HEK293 (cell line): ENCODE data around the gene FBXO28.

Experiments used
- CTCF ChIP-seq: fragments of 450-650 bp; formaldehyde crosslinking; IDR thresholded peaks from 2 replicates; pipeline ENCODE4 v1.5.1; 2016; ENCODE audit warnings: missing biosample characterization, missing genetic modification characterization
- REST ChIP-seq: fragments of 450-650 bp; formaldehyde crosslinking; IDR thresholded peaks from 2 replicates; pipeline ENCODE4 v1.5.1; 2016; ENCODE audit warnings: missing biosample characterization, missing genetic modification characterization
- YY1 ChIP-seq: fragments of 450-650 bp; formaldehyde crosslinking; IDR thresholded peaks from 2 replicates; pipeline ENCODE4 v1.5.1; 2018; ENCODE audit warnings: missing biosample characterization, missing genetic modification characterization
- ZNF121 ChIP-seq: fragments of 450-650 bp; formaldehyde crosslinking; IDR thresholded peaks from 2 replicates; pipeline ENCODE4 v1.5.1; 2016; ENCODE audit warnings: missing biosample characterization, missing genetic modification characterization
- ZNF140 ChIP-seq: fragments of 450-650 bp; formaldehyde crosslinking; IDR thresholded peaks from 2 replicates; pipeline ENCODE4 v1.5.1; 2016; ENCODE audit warnings: missing biosample characterization, missing genetic modification characterization
- ZNF24 ChIP-seq: fragments of 450-650 bp; formaldehyde crosslinking; IDR thresholded peaks from 2 replicates; pipeline ENCODE4 v1.5.1; 2016; ENCODE audit warnings: missing biosample characterization, missing genetic modification characterization
- ZNF302 ChIP-seq: fragments of 450-650 bp; formaldehyde crosslinking; IDR thresholded peaks from 2 replicates; pipeline ENCODE4 v1.5.1; 2016; ENCODE audit warnings: missing biosample characterization, missing genetic modification characterization, low read depth
- ZNF366 ChIP-seq: fragments of 450-650 bp; formaldehyde crosslinking; conservative IDR thresholded peaks from 2 replicates; pipeline ENCODE4 v1.5.1; 2016; ENCODE audit warnings: missing biosample characterization, missing genetic modification characterization
- ZNF549 ChIP-seq: fragments of 450-650 bp; IDR thresholded peaks from 2 replicates; pipeline ENCODE4 v1.5.1; 2018; ENCODE audit warnings: missing biosample characterization, missing genetic modification characterization, mild to moderate bottlenecking, inconsistent platforms, moderate library complexity
- ZNF558 ChIP-seq: fragments of 450-650 bp; formaldehyde crosslinking; IDR thresholded peaks from 2 replicates; pipeline ENCODE4 v1.5.1; 2016; ENCODE audit warnings: missing biosample characterization, missing genetic modification characterization
- ZNF843 ChIP-seq: fragments of 450-650 bp; formaldehyde crosslinking; IDR thresholded peaks from 2 replicates; pipeline ENCODE4 v1.5.1; 2016; ENCODE audit warnings: missing biosample characterization, missing genetic modification characterization

- no peak for TF ChIP-seq CTCF (tag by site-specific recombination)
- no peak for TF ChIP-seq ZNF121 (tag by site-specific recombination)
- no peak for TF ChIP-seq ZNF558 (tag by site-specific recombination)
- no peak for TF ChIP-seq ZNF366 (tag by site-specific recombination)
- no peak for TF ChIP-seq ZNF549 (tag by site-specific recombination)
- TF ChIP-seq ZNF140 (tag by site-specific recombination): no peak
- no peak for TF ChIP-seq ZNF24
- TF ChIP-seq REST (tag by site-specific recombination): no peak
- no peak for TF ChIP-seq ZNF302
- no peak for TF ChIP-seq ZNF843
- TF ChIP-seq YY1 (tag by site-specific recombination): no peak
Observed at GRCh38 chr1:224201383-224201782, 87.5 kb downstream of the FBXO28 start.
